Measurements from ENCODE around the gene KRT15. TPM values are rescaled to one million over a fixed set of nuclear protein-coding genes. Genes with fewer than 3 reads are reported as not detected.

The KRT15 gene
- total and polyA plus RNA-seq, 2 of the 8 experiments (the other 6 are each of a cell fraction or from before 2014, with no cell fraction given): 0.11 to 0.13 TPM

DNA sequence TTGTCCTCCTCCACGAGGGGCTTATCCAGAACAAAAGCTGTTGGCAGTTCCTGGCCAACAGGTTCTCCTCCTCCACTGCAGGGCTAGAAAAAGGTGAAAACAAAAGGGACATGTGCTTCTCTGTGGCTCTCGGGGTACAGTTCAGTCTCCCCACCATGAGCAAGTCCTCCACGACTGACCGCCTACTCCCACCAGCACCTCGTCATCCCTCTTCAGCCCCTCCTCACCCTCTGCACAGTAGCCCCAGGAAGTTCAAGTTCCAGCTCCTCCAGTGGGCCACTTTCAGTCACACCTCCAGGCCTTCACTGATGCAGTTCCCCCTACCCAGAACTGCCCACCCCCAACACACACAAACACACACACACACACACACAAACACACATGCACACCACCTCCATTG lies 33.8 kb upstream of the KRT15 start:
- H4K20me1 ChIP-seq (replicated peaks in 1 of 2; ENCODE audit: control insufficient read depth in 1 of 2, insufficient read depth in 2 of 2, low read length in 2 of 2): no peaks in the 10 kb centered on the region
- H3K27ac ChIP-seq (ENCODE audit: low read depth, low read length): no peak overlapping the region
- H2BK20ac ChIP-seq (ENCODE audit: low read length): 0 out of 2 replicates have a peak overlapping the region, but pooled peaks have one; percentile 66
- H4K8ac ChIP-seq (ENCODE audit: extremely low read depth, insufficient read depth, low read length): no peak overlapping the region
- H4K5ac ChIP-seq (ENCODE audit: insufficient read length, low read depth, low read length): no peak overlapping the region
- H4K91ac ChIP-seq (replicated peaks; ENCODE audit: insufficient read length, low read length): no peak overlapping the region
- H3K23ac ChIP-seq (ENCODE audit: insufficient read length): no peak overlapping the region
- 91% methylated on average over 5 of the region's 5 CpGs; no CpG with 5 or more reads in 1 of the 2 experiments for WGBS, 2 experiments (ENCODE audit: extremely low coverage in 1 of 2, insufficient coverage in 1 of 2, insufficient read length in 1 of 2, insufficient replicate concordance in 2 of 2, low coverage in 1 of 2, low lambda C conversion rate in 2 of 2, missing lambda C conversion rate in 1 of 2)
- H3K9me3 ChIP-seq (ENCODE audit: insufficient read depth in 2 of 2, low read depth in 1 of 2, low read length in 1 of 2): no peaks in the 10 kb centered on the region
- POLR2A ChIA-PET (ENCODE audit: partially characterized antibody): interaction anchor here (0.8 to 1.6 kb wide), 4 partner anchors 10 to 137 kb away, joined by 3 to 5 read pairs (median 4); partner anchors contain the start of gene KRT19
- H2BK15ac ChIP-seq (ENCODE audit: low read length): no peak overlapping the region
- no peak overlapping the region for H2BK5ac ChIP-seq (ENCODE audit: low read depth, low read length)
- H2AK5ac ChIP-seq (ENCODE audit: low read depth, low read length): no peak overlapping the region
- H3K9ac ChIP-seq (replicated peaks in 1 of 4; ENCODE audit: extremely low read depth in 1 of 4, low read depth in 3 of 4, low read length in 3 of 4): no peak overlapping the region
- H2AFZ ChIP-seq (ENCODE audit: low read length): no peak overlapping the region
- no peak for FAIRE-seq
- H2BK120ac ChIP-seq (replicated peaks; ENCODE audit: low read depth, low read length): no peak overlapping the region
- no peak overlapping the region for H3K4me3 ChIP-seq (ENCODE audit: extremely low read depth in 1 of 4, insufficient read depth in 2 of 4, low read depth in 3 of 4, low read length in 4 of 4)
- H3K14ac ChIP-seq (ENCODE audit: insufficient read length): no peak overlapping the region
- peaks cover 0 to 17% (median 5%) of the 10 kb centered on the region in 4 experiments; a peak in 4 of 7 replicates for H3K4me1 ChIP-seq (replicated peaks in 1 of 4; ENCODE audit: control insufficient read depth in 3 of 4, insufficient read depth in 4 of 4, low read length in 3 of 4)
- H3K4ac ChIP-seq (replicated peaks; ENCODE audit: insufficient read length, low read depth, low read length): no peak overlapping the region
- H3K56ac ChIP-seq (replicated peaks; ENCODE audit: insufficient read length, low read depth, low read length): no peak overlapping the region
- H3K18ac ChIP-seq (ENCODE audit: extremely low read depth, low read length): no peak overlapping the region
- no peaks in the 10 kb centered on the region; the same call in 1 of the 2 replicates for H3K23me2 ChIP-seq (ENCODE audit: low read depth, low read length)
- no peak overlapping the region for H3K4me2 ChIP-seq (ENCODE audit: insufficient read depth in 1 of 2, low read depth in 2 of 2, low read length in 2 of 2)
- CTCF ChIA-PET (ENCODE audit: partially characterized antibody): interaction anchor here (1.5 to 21.2 kb wide), 8 partner anchors 11 to 113 kb away, joined by 5 to 492 read pairs (median 88); partner anchors contain the start of genes KRT13, KRT35 and KRT36
- no peaks in the 10 kb centered on the region for H3K79me2 ChIP-seq (ENCODE audit: control insufficient read depth in 1 of 2, insufficient read depth in 2 of 2, low read length in 2 of 2)
- H2BK12ac ChIP-seq (ENCODE audit: low read depth, low read length): 0 out of 2 replicates have a peak overlapping the region, but pooled peaks have one; percentile 42
- H3K79me1 ChIP-seq (ENCODE audit: low read depth, low read length): no peaks in the 10 kb centered on the region
- H3K36me3 ChIP-seq (ENCODE audit: control insufficient read depth in 2 of 4, insufficient read depth in 4 of 4, low read length in 3 of 4): no peaks in the 10 kb centered on the region
- DNase-seq (ENCODE audit: low read depth in 1 of 2, low spot score in 2 of 2): no peak
- no peaks in the 10 kb centered on the region; a peak in 2 of 7 replicates for H3K27me3 ChIP-seq (replicated peaks in 1 of 4; ENCODE audit: control insufficient read depth in 3 of 4, extremely low read depth in 1 of 4, insufficient read depth in 3 of 4, low read length in 3 of 4)
- no peak for TF ChIP-seq RBBP5 (IDR thresholded peaks at IDR 0.05; ENCODE audit: borderline replicate concordance, low read depth, low read length)
- TF ChIP-seq EP300 (IDR thresholded peaks at IDR 0.05; ENCODE audit: borderline replicate concordance in 1 of 2, low read depth in 2 of 2, low read length in 2 of 2): no peak
- TF ChIP-seq SIRT6 (IDR thresholded peaks at IDR 0.05; ENCODE audit: low read length): no peak
- no peak for TF ChIP-seq CEBPB (IDR thresholded peaks at IDR 0.05; ENCODE audit: low read depth, low read length)
- TF ChIP-seq TAF7 (optimal IDR thresholded peaks at IDR 0.05; ENCODE audit: borderline replicate concordance, low read depth, low read length): no peak
- TF ChIP-seq CHD1 (IDR thresholded peaks at IDR 0.05; ENCODE audit: low read depth, low read length): no peak
- no peak for TF ChIP-seq CBX5 (IDR thresholded peaks at IDR 0.05; ENCODE audit: low read depth, low read length)
- no peak for TF ChIP-seq KDM5A (IDR thresholded peaks at IDR 0.05; ENCODE audit: low read length)
- no peak for TF ChIP-seq SAP30 (IDR thresholded peaks at IDR 0.05; ENCODE audit: insufficient read depth, insufficient replicate concordance, low read length)
- no peak for TF ChIP-seq EZH2 (IDR thresholded peaks at IDR 0.05; ENCODE audit: low read depth, low read length, severe bottlenecking)
- TF ChIP-seq GABPA (IDR thresholded peaks at IDR 0.05; ENCODE audit: borderline replicate concordance, insufficient read depth, low read length): no peak
- no peak for TF ChIP-seq HDAC6 (IDR thresholded peaks at IDR 0.05; ENCODE audit: low read depth, low read length)
- no peak for TF ChIP-seq BACH1 (IDR thresholded peaks at IDR 0.05; ENCODE audit: low read length)
- no peak for TF ChIP-seq BRCA1 (IDR thresholded peaks at IDR 0.05; ENCODE audit: low read depth, low read length)
